H1 (cell line): ENCODE results near the gene EIF4ENIF1. TPM values are rescaled to one million over a fixed set of nuclear protein-coding genes. Genes with fewer than 3 reads are reported as not detected.

Experiments used
- CHD1 ChIP-seq: IDR thresholded peaks from 2 replicates; pipeline ENCODE4 v1.6.1; 2012; ENCODE audit warnings: low read depth, low read length, improper control_type of control experiment
- CREB1 ChIP-seq: IDR thresholded peaks from 2 replicates; pipeline ENCODE4 v1.6.1; 2012; ENCODE audit warnings: inconsistent platforms
- CTBP2 ChIP-seq: IDR thresholded peaks from 2 replicates; pipeline ENCODE4 v1.7.0; 2011; ENCODE audit warnings: borderline replicate concordance, mild to moderate bottlenecking, moderate library complexity, mixed read lengths, low read length; ENCODE audit not compliant: insufficient read depth, insufficient read length
- GABPA ChIP-seq: IDR thresholded peaks from 2 replicates; pipeline ENCODE4 v1.6.1; 2011; ENCODE audit warnings: mild to moderate bottlenecking, low read length, moderate library complexity, borderline replicate concordance; ENCODE audit not compliant: insufficient read depth
- JUN ChIP-seq: IDR thresholded peaks from 2 replicates; pipeline ENCODE4 v1.6.1; 2011; ENCODE audit warnings: low read depth, mild to moderate bottlenecking, improper control_type of control experiment, low read length
- KDM1A ChIP-seq: fragments of 200-600, 300-600 bp; sonication (generic); IDR thresholded peaks from 2 replicates; pipeline ENCODE4 v1.7.1; 2016; ENCODE audit warnings: mild to moderate bottlenecking, low read length, borderline replicate concordance
- KDM5A ChIP-seq: fragments of 200-600 bp; IDR thresholded peaks from 2 replicates; pipeline ENCODE4 v1.7.1; 2012; ENCODE audit warnings: mild to moderate bottlenecking, low read length, inconsistent platforms, mixed read lengths
- NANOG ChIP-seq: IDR thresholded peaks from 2 replicates; pipeline ENCODE4 v1.6.1; 2011; ENCODE audit warnings: low read length, low read depth, mild to moderate bottlenecking, inconsistent platforms; ENCODE audit not compliant: insufficient read depth, poor library complexity, severe bottlenecking
- NRF1 ChIP-seq: IDR thresholded peaks from 2 replicates; pipeline ENCODE4 v1.6.1; 2011; ENCODE audit warnings: mild to moderate bottlenecking, low read depth, low read length, improper control_type of control experiment
- PHF8 ChIP-seq: fragments of 200-600 bp; sonication (generic); conservative IDR thresholded peaks from 2 replicates; pipeline ENCODE4 v1.7.1; 2012; ENCODE audit warnings: low read depth, mild to moderate bottlenecking, inconsistent platforms, low read length, moderate library complexity
- RXRA ChIP-seq: IDR thresholded peaks from 2 replicates; pipeline ENCODE4 v1.6.1; 2011; ENCODE audit warnings: low read depth, mild to moderate bottlenecking, low read length, moderate library complexity; ENCODE audit not compliant: insufficient read depth
- SIRT6 ChIP-seq: IDR thresholded peaks from one replicate; pipeline ENCODE4 v1.7.1; 2012; ENCODE audit warnings: low read length, inconsistent platforms
- SP1 ChIP-seq: IDR thresholded peaks from 2 replicates; pipeline ENCODE4 v1.6.1; 2011; ENCODE audit warnings: low read depth, low read length
- SP2 ChIP-seq: IDR thresholded peaks from 2 replicates; pipeline ENCODE4 v1.6.1; 2012; ENCODE audit warnings: mild to moderate bottlenecking, low read length, inconsistent platforms
- SP4 ChIP-seq: IDR thresholded peaks from 2 replicates; pipeline ENCODE4 v1.6.1; 2012; ENCODE audit warnings: low read length, inconsistent platforms
- SUZ12 ChIP-seq: fragments of 200-600 bp; sonication (generic); IDR thresholded peaks from 2 replicates; pipeline ENCODE4 v1.6.1; 2012; ENCODE audit warnings: mild to moderate bottlenecking, inconsistent platforms, low read length, moderate library complexity, mixed read lengths
- TAF7 ChIP-seq: optimal IDR thresholded peaks from 2 replicates; pipeline ENCODE3; 2011; ENCODE audit warnings: low read depth, mild to moderate bottlenecking, inconsistent platforms, low read length, moderate library complexity, borderline replicate concordance
- TBP ChIP-seq: IDR thresholded peaks from 2 replicates; pipeline ENCODE4 v1.6.1; 2011; ENCODE audit warnings: low read depth, low read length, improper control_type of control experiment
- TEAD4 ChIP-seq: IDR thresholded peaks from 2 replicates; pipeline ENCODE4 v1.6.1; 2012; ENCODE audit warnings: low read depth, low read length, inconsistent platforms, mixed read lengths
- YY1 ChIP-seq: IDR thresholded peaks from 2 replicates; pipeline ENCODE4 v1.6.1; 2011; ENCODE audit warnings: low read depth, mild to moderate bottlenecking, low read length
- ZNF274 ChIP-seq: IDR thresholded peaks from 2 replicates; pipeline ENCODE4 v1.7.0; 2012; ENCODE audit warnings: low read length, borderline replicate concordance; ENCODE audit errors: extremely low read depth
- polyA plus RNA-seq, 7 experiments: library from polyadenylated mRNA; depleted of rRNA in 3 of 7; stranded (reverse) in 5 of 7; unstranded in 2 of 7; fragments of >200 nt in 5 of 7; fragments of 200-250 nt in 2 of 7; gene quantifications; 1 replicate in 5 of 7; 2 replicates in 1 of 7; 4 replicates in 1 of 7; pipeline versions ENCODE4 v1.2.1 to v1.2.3, GENCODE V29; 2011 to 2013; ENCODE audit warnings: missing spikeins in 2 of 7, mixed read lengths in 2 of 7
- total RNA-seq: library from RNA; stranded (reverse); fragmentation: NEBNext Ultra II Directional; extraction: Animal tissue kit (Norgen Biotek cat#: 25700); gene quantifications from 2 replicates; pipeline ENCODE4 v1.2.1, GENCODE V29; 2021
- TF ChIP-seq, protein P1 (sequence below): IDR thresholded peaks from 2 replicates; pipeline ENCODE4 v1.6.1; 2012; ENCODE audit warnings: low read length, inconsistent platforms
- TF ChIP-seq, protein P2 (sequence below): IDR thresholded peaks from 2 replicates; pipeline ENCODE4 v1.6.1; 2012; ENCODE audit warnings: inconsistent platforms

EIF4ENIF1 gene
- total and polyA plus RNA-seq, 2 of the 8 experiments (the other 6 are each of a cell fraction or from before 2014, with no cell fraction given): 21.9 to 23.6 TPM

DNA sequence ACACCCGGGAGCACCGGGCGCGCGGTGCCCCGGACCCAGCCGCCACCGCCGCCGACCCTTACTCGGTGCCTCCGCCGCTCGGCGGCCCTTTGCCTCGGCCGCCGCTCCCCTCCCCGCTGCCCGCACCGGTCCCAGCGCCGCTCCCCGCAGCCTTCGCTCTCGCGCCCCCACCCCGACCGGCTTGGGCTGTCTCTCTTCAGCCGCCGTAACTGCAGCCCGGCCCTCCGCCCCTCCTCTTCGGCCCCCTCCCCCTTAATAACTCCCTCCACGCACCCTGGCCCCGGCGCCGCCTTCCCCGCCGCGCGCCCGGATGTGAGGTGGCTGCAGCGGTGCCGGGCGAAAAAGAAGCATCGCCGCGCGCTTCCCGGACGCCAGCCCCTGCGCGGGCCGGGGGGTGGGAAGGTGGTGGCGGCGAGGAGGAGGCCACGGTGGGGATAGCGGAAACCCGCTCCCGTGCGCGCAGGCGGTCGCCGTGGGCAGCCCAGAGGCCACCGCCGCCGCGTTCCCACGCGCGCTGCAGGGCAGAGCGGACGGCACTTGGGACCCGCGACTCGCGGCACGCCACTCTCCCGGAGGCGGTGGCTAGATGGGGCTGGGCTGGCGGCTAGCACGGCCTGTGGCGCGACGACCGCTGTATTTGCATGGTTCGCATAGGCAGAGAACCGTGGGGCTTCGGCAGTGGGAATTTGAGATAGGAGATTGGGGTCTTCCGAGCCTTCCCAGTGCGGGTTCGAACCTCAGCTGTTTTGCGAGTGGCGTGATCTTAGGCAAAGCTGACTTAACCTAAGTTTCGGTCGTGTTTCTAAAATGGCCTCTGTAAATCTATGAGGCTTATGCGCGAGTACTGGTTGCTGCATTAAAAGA is at the start of gene EIF4ENIF1 (continued):
- TF ChIP-seq GABPA (no peak), NANOG (no peak), RXRA (no peak), SUZ12 (no peak; the same call in 1 of the 2 replicates), CHD1 (no peak), PHF8 (peak; percentile 52), TEAD4 (no peak), NRF1 (no peak), TBP (peak; percentile 8; the same call in 1 of the 2 replicates), CREB1 (0 out of 2 replicates have a peak, but pooled peaks have one; percentile 13), YY1 (no peak), KDM5A (no peak), SP1 (no peak), SIRT6 (no peak), TAF7 (peak; percentile 17), ZNF274 (no peak), KDM1A (no peak), SP4 (peak; percentile 98), JUN (no peak), CTBP2 (no peak), SP2 (no peak)
- TF ChIP-seq, protein P1, sequence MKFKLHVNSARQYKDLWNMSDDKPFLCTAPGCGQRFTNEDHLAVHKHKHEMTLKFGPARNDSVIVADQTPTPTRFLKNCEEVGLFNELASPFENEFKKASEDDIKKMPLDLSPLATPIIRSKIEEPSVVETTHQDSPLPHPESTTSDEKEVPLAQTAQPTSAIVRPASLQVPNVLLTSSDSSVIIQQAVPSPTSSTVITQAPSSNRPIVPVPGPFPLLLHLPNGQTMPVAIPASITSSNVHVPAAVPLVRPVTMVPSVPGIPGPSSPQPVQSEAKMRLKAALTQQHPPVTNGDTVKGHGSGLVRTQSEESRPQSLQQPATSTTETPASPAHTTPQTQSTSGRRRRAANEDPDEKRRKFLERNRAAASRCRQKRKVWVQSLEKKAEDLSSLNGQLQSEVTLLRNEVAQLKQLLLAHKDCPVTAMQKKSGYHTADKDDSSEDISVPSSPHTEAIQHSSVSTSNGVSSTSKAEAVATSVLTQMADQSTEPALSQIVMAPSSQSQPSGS: no peak
- TF ChIP-seq, protein P2, sequence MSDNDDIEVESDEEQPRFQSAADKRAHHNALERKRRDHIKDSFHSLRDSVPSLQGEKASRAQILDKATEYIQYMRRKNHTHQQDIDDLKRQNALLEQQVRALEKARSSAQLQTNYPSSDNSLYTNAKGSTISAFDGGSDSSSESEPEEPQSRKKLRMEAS: peak; percentile 43; the same call in 1 of the 2 replicates
